ENCODE results near the gene CFAP99. TPM values are rescaled to one million over a fixed set of nuclear protein-coding genes. Genes with fewer than 3 reads are reported as not detected.

Gene CFAP99
- total RNA-seq, 1 experiment from 2014 or later, result not detected

- DNase-seq (ENCODE audit: low read depth), result no peak
Observed at GRCh38 chr4:2501034-2501594, 82.4 kb downstream of the CFAP99 start.

DNA sequence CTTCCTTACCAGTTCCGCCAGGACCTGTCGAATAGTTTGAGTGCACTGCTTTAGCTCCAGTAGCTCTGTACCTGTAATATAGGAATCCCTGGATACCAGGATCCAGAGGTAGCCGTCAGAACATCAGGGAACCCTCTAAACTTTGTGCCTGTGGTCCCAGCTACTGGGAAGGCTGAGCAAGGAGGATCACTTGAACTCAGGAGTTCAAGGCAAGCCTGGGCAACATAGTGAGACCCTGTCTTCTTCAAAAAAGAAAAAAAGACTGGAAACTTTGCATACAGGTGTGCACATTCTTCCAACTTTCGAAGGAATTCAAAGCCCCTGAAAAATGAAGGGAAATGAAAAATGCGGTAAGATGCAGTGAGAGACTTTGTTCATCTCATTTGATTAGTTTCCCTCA, 85.1 kb downstream of the CFAP99 start:
- DNase-seq (ENCODE audit: low read depth), result no peak

GRCh38 chr4:2507259-2507658, 88.5 kb downstream of the CFAP99 start:
- no peak for DNase-seq (ENCODE audit: low read depth)

DNA sequence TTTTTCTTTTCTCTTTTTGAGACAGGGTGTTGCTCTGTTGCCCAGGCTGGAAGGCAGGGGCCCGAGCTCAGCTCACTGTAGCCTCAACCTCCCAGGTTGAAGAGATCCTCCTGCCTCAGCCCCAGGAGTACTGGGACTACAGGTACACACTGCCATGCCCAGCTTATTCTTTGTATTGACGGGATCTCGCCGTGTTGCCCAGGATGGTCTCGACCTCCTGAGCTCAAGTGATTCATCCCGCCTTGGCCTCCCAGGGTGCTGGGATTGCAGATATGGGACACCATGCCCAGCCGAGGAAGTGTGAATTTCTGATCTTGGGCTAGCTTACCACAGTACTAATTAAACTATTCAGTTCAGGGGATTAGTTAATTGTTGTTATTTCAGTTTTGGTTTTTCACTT, 89.1 kb downstream of the CFAP99 start:
- DNase-seq (ENCODE audit: low read depth), result no peak

GRCh38 chr4:2510351-2511259, 91.8 kb downstream of the CFAP99 start:
- no peak for DNase-seq (ENCODE audit: low read depth)

- no peak for DNase-seq (ENCODE audit: low read depth)
Observed at GRCh38 chr4:2511645-2512131, 92.9 kb downstream of the CFAP99 start.

Other genes with a start within 250 kb of the CFAP99 start
- gene HAUS3, start 176.8 kb upstream of the CFAP99 start, total RNA-seq (2014; rRNA removed; shearing (Covaris generic)), result 16.6 and 16.7 TPM in 2 replicates
- 1.7 and 2.9 TPM in 2 replicates for gene POLN, start 176.8 kb upstream of the CFAP99 start, total RNA-seq (2014; rRNA removed; shearing (Covaris generic))
- 12.1 and 17.3 TPM in 2 replicates for gene MXD4, start 156.8 kb upstream of the CFAP99 start, total RNA-seq (2014; rRNA removed; shearing (Covaris generic))
- gene ZFYVE28, start 310 bp upstream of the CFAP99 start, total RNA-seq (2014; rRNA removed; shearing (Covaris generic)), result 5.0 and 5.4 TPM in 2 replicates
- gene RNF4, start 50.2 kb downstream of the CFAP99 start, total RNA-seq (2014; rRNA removed; shearing (Covaris generic)), result 77.4 and 97.7 TPM in 2 replicates
- gene FAM193A, start 117.7 kb downstream of the CFAP99 start, total RNA-seq (2014; rRNA removed; shearing (Covaris generic)), result 10.1 and 11.1 TPM in 2 replicates